HG03066 (cell line): ENCODE results near the gene GALR3.
"Not testable (repeated sequence)": the region's sequence is repeated elsewhere in the genome, so short reads cannot be mapped to it uniquely, and the experiment has no call there.

ENCODE experiments used
- ATAC-seq: cut with Tn5 transposase; IDR thresholded peaks from one replicate; pipeline ENCODE4 v1.9.1; 2021; ENCODE audit warnings: low read depth; ENCODE audit not compliant: unreplicated experiment

Gene GALR3, protein sequence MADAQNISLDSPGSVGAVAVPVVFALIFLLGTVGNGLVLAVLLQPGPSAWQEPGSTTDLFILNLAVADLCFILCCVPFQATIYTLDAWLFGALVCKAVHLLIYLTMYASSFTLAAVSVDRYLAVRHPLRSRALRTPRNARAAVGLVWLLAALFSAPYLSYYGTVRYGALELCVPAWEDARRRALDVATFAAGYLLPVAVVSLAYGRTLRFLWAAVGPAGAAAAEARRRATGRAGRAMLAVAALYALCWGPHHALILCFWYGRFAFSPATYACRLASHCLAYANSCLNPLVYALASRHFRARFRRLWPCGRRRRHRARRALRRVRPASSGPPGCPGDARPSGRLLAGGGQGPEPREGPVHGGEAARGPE

DNA sequence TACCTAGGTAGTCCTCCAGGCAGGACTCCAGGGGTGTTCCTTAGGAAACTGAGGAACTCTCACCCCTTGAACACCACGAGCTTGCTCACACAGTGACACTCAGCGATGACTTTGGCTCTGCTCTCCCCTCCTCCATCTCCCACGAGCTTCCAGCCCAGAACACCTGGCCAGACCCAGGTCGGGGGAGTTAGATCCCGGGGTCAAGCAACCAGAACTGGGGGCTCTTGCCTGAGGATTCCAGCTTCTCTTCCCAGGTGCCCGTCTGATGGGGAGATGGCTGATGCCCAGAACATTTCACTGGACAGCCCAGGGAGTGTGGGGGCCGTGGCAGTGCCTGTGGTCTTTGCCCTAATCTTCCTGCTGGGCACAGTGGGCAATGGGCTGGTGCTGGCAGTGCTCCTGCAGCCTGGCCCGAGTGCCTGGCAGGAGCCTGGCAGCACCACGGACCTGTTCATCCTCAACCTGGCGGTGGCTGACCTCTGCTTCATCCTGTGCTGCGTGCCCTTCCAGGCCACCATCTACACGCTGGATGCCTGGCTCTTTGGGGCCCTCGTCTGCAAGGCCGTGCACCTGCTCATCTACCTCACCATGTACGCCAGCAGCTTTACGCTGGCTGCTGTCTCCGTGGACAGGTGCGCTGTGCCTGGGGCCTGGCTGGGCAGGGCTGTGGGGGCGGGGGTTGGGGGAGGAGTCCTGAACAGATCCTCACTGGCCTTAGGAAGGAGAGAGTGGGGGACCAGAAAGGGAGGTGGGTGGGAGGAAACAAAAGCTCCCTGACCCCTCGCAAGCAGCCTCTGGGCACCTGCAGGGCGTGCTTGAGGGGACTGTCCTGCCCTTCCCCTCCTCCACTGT, at the start of gene GALR3:
GALR3 (plus strand) TSS at position 249 of the 852 bp plus-strand sequence; CDS start at position 274, 25 bp downstream.
- ATAC-seq: no peak

DNA sequence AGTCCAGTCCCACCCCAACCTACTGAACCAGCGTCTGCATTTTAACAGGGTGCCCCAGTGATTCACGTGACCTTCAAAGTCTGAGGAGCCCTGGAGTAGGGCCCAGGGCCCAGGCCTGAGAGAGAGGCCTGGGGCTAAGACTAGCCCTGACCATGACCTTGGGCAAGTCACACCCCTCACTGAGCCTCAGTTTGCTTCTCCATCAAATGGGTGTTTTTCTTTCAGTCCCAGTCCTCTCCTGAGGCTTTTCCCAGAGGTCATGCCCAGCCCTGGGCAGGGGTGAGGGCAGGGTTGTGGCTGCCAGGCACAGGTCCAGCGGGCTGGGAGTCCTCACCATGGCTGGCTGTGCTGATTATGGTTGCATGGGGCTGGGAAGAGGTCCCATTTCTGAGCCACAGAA, 48.5 kb upstream of the GALR3 start:
- ATAC-seq: no peak

DNA sequence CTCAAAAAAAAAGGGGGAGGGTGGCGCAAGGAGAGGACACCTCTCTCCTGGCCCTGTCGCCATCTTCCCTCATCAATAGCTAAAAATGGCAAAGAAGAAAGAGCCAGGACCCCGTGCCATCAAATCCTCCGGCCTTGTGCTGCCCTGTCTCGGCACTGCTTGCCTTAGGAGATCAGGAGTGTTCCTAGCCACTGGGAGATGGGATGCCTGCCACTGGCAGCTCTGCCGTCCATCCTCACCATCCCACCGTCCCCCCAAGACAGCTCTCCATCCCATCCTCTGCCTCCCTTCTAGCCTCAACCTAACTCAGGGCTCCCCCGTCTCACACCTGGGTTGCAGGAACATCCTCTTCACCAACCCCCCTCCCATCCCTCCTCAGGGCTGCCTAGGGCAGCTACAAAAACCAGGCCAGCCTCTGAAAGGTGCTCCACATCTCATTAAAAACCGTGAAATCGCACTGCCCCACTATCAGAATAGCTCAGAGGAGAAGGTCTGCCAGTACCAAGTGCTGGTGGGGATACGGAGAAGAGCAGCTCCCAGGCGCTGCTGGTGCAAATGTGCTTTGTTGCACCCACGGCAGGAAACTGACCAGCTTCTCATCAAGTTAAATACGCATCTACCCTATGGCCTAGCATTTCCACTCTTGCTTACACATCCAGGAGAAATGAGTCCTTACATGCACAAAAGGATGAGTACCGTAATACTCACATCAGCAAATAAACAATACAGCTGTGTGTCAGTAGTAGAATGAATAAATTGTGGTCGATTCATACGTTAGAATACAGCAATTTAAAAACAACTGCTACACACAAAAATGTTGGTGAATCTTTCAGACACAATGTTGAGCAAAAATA, 47.2 kb upstream of the GALR3 start:
- no peak for ATAC-seq

DNA sequence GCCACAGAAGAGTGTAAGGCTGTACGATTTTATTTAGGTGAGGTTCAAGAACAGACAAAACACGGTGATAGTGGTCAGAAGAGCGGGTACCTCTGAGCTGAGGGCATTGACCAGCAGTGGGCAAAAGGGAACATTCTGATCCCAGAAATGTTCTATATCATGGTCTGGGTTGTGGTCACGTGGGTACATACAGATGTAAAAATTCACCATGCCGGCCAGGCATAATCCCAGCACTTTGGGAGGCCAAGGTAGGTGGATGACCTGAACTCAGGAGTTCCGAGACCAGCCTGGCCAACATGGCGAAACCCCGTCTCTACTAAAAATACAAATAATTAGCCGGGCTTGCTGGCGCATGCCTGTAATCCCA, 46.6 kb upstream of the GALR3 start:
- no peak for ATAC-seq

DNA sequence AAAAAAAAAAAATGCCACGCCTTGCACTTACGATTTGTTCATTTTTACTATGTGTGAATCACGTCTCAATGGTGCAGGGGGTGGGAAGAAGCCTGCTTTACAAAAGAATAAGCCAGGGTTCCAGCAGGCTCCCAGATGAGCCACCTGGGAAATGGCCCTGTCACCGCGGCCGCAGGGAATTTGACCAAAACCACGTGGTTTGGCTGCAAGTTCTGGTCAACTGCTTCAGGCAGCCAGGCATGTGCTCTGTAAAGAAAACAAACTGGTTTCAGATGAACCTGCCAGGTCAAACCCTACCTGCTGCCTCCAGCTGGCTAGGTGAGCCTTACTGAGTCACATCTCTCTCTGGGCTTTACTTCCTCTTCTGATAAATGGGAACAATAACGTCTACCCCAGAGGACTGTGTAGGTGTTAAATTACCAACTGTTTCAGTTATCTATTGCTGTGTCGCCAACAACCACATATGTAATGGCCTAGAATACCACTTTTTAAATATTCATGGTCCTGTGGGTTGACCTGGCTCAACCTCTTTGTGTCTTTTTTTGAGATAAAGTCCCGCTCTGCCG, 46.0 kb upstream of the GALR3 start:
- ATAC-seq: no peak

DNA sequence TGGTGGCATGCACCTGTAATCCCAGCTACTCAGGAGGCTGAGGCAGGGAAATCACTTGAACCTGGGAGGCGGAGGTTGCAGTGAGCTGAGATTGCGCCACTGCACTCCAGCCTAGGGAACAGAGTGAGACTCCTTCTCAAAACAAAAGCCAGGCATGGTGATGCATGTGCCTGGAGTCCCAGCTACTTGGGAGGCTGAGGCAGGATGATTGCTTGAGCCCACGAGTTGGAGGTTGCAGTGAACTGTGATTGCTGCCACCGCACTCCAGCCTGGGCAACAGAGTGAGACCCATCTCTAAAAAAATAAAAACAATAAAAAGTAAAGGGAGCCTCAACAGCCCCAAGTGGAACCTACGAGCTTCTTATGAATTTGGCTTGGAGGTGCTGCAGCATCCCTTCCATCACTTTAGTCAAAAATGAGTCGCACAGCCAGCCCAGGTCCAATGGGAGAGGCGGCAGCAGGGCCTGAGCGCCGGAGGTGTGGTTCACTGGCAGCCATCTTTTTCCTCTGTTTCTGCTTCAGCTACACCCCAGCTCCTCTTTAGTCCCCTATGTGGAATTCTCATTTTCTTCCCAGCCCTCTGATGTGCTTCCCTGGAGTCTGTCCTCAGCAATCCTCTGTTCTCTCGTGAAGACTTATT, 44.7 kb upstream of the GALR3 start:
- ATAC-seq: no peak

DNA sequence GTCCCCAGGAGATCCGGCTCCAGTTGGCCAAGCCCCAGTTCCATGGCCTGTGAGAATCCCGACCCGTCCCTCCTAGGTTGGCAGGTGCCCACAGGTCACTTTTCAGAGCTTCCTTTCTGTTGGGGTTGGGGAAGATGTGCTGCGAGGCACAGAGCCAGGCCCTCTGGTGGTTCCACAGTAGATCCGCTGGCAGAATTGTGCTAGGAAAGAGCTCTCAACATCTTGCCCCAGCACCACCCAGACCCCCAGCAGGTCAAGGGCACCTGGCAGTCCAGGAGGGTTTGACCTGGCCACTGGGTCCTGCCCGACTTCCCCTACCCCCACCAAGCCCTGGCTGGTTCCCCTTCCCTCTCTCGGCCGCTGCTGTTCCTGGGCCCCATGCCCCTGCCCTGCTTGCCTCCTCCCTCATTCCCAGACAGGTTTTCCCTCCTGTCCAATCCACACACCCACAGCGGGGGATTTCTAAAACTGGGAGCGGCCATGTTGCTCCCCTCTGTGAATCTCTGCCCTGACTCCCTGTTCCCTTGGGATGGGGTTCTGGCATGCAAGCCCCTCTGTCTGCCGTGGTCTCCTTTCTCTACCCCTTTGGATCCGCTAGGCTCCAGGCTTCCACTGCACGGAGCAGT, 41.6 kb upstream of the GALR3 start:
- ATAC-seq: no peak

DNA sequence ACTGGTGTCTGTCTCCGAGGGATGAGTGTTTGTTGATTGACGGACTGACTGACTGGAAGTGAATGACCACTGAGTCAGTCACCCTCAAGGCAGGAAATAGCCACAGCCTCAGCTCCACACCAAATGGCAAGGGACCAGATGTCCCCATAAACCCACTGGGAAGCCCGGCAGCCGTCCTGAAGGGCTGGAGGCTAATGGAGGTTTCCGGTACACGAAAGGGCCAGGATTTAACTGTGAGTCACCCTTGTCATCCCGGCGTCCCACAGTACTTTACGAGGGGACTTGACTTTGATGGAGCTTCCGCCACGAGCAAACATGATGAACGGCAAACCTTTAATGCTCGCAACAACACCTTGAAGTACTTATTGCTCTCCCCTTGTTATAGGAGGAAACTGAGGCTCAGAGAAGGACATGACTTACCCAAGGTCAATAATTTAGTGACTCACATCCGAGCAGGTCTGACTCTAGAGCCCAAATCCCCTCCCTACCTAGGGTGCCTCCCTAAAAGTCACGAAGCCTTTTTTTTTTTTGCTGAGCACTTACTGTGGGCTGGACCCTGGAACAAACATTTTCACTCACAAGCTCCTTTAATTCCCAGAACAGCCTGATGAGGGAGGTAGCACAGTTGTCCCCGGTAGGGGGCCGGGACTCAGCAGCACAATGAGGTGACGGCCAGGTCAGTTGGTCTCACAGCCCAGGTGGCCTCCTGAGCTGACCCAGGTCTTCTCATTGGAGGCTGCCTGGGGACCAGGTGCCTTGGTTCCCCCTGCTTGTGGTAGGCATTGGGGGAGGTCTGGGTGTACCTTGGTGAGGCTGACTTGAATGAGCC, 40.6 kb upstream of the GALR3 start:
- ATAC-seq: no peak

DNA sequence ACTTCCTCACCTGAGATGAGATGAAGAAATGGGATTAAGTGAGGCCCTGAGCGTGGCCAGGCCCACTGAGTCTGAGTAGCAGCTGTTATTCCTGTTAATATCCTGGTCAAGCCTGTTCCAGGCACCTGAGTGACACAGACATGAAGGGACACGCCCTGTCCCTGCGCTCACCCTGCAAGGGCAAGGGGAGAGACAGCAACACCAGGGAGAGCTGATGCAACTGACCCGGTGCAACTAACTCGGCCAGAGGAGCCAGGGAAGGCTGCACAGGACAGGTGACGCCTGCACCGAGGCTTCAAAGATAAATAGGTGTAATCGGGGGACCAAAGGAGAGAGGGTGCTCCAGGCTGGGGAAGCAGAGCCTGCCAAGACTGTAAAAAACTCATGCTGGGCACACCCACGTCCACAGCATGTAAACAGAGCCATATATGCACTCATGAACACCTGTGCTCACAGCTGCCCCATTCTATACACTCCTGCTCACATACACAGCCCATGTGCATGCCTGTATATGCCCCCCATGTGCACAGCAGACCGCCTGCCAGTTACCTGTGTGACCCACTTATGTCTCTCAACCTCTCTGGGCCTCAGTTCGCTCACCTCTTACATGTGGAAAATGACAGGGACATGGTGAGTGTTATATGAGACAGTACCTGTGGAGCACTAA, 38.2 kb upstream of the GALR3 start:
- ATAC-seq: no peak

DNA sequence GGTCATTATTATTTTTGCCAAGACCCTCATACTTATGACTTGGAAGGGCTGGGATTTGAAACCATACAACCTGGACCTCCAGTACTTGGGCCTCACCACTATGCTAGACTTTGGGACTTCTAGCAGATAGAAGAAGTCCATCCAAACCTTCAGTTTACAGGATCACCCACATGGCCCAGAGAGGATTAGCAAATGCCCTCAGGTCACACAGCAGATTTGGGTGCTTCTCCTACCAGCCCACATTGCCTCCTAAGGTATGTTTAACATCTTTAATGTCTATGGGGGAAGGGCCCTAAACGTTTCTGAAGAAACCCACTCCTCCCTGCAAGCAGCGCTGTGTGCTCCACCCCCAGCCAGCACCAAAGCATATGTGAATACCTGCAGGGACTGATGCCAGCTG, 32.9 kb upstream of the GALR3 start:
- no peak for ATAC-seq

DNA sequence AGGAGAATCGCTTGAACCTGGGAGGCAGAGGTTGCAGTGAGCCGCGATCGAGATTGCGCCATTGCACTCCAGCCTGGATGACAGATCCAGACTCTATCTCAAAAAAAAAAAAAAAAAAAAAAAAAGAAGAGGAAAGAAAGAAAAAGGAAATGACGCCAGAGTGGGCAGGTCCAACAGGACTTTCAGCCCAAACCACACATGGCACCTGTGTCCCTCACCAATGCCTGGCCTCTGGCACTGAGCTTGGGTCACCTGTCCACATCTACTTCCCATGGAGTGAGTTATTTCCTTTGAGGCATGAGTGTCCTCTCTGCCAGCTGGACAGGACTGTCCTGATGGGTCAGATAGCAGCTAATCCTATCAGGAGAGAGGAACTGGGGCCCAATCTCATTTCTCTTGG, 30.7 kb upstream of the GALR3 start:
- ATAC-seq: no peak

DNA sequence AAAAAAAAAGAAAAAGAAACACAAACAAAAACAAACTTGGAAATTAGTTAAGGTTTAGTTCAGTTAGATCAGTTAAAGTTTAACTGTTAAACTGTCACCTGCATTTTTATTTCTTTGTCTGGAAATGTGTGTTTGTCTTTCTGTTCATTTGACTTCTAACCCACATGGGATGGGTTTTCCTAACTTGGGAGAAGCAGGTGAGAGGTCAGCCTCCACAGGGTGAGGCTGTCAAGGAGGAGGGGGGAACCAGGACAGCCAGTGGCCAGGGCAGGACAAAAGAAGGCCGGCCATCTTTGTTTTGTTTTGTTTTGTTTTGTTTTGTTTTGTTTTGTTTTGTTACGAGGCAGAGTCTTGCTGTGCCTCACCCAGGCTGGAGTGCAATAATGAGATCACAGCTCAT, 28.8 kb upstream of the GALR3 start:
- no peak for ATAC-seq

DNA sequence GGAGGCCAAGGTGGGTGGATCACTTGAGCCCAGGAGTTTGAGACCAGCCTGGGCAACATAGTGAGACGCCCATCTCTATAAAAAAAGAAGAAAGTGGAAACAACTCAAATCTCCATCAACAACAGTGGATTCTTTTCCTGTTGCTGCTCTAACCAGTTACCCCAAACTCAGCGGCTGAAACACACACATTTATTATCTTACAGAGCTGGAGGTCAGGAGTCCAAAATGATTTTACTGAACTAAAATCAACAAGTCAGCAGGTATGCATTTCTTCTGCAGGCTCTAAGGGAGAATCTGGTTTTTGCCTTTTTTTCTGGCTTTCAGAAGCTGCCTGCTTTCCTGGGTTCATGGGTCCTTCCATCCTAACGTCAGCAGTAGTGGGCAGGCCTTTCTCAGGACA, 27.1 kb upstream of the GALR3 start:
- no peak for ATAC-seq

DNA sequence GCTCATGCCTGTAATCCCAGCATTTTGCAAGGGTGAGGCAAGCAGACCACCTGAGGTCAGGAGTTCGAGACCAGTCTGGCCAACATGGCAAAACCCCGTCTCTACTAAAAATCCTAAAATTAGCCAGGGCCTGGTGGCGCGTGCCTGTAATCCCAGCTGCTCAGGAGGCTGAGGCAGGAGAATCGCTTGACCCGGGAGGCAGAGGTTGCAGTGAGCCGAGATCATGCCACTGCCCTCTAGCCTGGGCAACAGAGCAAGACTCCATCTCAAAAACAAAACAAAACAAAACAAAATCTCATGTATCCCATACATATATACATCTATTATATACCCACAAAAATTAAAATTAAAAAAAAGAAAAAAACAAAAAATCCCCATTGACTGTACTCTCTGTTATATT, 25.9 kb upstream of the GALR3 start:
- ATAC-seq: not testable (repeated sequence)

DNA sequence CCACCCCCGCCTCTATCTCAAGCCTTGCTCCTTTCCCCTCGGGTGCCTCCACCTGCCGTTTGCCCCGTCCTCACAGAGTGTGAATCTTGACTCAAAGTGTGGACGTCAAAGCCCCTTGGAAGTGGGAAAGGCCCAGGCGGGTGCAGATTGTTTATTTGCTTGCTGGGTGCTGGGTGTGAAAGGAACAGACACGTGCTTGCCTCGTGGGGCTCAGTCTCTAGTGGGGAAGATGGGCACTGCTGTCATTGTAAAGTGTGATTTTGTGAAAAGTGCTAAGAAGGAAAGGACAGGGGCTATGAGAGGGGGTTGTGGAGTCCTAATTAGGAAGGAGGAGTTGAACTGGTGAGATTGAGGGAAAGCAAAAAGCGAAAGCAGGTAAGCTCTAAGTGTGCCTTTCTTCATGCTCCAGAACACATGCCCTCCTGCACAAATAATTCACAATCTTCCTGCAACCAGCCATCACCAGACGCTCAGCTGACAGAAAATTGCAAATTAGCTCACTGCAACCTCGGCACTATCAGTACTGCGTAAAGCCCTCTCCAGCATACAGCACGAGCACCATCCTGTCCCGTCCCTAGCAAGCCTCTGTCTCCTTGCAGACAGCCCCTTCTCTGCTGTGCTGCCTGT, 25.2 kb upstream of the GALR3 start:
- ATAC-seq: no peak

DNA sequence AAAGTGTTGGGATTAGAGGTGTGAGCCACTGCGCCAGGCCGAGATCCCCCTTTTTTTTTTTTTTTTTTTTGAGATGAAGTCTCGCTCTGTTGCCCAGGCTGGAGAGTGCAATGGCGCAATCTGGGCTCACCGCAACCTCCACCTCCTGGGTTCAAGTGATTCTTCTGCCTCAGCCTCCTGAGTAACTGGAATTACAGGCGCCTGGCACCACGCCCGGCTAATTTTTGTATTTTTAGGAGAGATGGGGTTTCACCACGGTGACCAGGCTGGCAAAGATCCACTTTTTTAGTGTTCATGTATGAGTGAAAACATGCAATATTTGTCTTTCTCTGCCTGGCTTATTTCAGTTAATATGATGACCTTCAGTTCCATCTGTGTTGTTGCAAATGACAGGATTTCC, 23.2 kb upstream of the GALR3 start:
- not testable (repeated sequence) for ATAC-seq

DNA sequence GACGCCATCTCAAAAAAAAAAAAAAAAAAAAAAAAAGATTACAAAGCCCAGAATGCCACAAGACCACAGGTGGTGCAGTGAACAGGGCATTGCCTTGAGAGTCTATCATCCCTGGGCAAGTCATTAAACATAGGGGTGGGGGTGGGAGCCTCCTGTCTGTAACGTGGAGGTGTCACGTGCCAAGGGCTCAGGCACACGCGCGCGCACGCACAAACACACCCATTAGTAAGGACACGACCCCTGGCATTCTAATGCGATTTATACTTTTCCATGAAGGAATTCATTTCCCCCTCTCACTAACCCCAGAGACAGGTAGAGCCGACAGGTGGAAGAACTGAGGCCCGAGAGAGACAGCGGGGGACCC, 21.3 kb upstream of the GALR3 start:
- ATAC-seq: no peak
